NCI-H146 treated with DMSO at 0.1 percent for 48 hours (cell line): Measurements from ENCODE around the gene ACAA2.
"Not testable (repeated sequence)": the region's sequence is repeated elsewhere in the genome, so short reads cannot be mapped to it uniquely, and the experiment has no call there.

ENCODE experiments used
- DNase-seq: peaks from one replicate; lab custom pipeline; 2025; ENCODE audit not compliant: unreplicated experiment; lab: John Stamatoyannopoulos, UW

The ACAA2 gene

GRCh38 chr18:49813069-49813318 is 339 bp downstream of the ACAA2 start:
- DNase-seq = no peak

DNA sequence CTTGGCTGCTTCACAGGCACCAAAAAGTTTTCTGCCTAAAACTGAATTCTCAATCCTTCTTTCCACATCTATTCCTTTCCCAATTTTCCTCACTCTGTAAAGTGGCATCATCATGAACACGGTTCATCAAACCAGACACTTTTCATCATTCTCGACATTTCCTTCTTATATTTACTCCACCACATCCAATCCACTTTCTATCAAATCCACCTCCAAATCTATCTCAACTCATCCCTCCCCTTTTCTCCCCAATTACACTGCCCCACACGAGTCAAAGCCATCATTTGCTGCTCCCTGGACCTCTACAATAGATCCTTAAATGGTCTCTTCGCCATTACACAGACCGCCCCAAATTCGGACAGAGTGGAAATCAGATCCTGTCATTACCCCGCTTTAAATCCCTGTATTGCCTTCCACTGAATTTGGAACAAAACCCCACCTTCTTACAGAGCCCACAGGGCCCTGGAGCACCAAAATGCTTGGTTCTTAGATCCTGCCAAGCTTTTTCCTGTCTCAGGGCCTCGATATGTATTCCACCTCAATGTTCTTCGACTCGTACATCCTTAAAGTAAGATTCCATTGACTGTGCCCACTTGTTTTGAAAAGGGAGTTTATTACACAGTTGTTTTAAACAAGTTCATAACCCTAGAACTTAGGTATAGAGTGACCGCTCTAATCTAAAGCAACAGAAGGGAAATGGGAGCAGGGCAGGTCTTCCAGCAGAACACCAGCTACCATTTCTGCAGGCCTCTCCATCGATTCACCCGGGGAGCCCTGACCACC is 856 bp downstream of the ACAA2 start:
- peak; percentile 54 for DNase-seq

DNA sequence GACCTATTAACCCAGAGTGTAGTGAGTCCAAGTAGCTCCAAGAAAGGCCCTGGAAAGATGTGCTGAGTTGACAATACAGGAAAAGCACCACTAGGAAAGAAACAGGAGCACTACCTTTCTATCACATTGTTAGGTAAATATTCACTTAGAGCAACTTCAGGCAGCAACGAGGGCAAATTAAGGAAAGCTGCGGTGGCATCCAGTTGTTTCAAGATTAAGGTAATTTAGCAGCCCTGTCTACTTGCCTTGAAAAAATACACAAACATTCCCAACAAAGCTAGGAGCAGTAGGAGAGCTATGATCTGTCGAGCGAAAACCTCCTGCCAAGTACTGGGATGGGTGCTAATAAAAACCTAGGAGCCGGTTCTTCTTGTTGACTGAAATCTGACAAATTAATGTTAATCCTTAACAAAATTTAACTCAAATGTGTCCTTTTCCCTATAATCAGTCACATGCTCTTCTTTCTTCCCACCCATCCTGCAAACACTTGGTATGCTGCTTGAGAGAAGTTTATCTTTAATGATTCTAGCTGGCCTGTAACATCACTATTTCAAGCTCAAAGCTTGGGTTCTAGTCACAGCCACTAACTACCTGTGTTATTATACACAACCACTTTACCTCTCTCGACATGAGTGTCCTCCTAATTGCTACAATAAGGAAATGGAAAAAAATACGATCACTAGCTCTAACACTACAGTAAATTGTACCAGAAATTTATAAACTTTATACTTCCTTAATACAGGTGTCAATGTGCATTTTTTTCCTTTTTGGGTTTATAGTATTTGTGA is 2.0 kb downstream of the ACAA2 start:
- DNase-seq = no peak

- not testable (repeated sequence) for DNase-seq
Measured at GRCh38 chr18:49808553-49809191, 4.7 kb downstream of the ACAA2 start.

DNA sequence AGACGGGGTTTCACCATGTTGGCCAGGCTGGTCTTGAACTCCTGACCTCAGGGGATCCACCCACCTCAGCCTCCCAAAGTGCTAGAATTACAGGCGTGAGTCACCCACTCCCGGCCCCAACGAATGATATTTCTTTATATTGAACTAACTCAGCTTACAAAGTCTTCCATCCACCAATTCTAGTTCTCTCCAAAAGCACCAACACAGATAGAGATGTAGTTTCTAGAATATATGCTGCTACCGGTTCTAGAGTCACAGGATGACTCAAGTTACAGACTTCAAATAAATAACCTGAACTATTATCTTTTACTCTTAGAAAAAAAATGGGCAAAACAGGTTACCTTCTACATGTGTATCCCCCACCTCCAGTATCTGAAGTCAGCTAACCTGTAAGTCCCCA is 9.2 kb downstream of the ACAA2 start:
- DNase-seq = no peak

GRCh38 chr18:49802623-49803022 is 10.7 kb downstream of the ACAA2 start:
- no peak for DNase-seq

DNA sequence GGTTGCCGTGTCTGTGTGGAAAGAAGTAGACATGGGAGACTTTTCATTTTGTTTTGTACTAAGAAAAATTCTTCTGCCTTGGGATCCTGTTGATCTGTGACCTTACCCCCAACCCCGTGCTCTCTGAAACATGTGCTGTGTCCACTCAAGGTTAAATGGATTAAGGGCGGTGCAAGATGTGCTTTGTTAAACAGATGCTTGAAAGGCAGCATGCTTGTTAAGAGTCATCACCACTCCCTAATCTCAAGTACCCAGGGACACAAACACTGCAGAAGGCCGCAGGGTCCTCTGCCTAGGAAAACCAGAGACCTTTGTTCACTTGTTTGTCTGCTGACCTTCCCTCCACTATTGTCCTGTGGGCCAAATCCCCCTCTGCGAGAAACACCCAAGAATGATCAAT is 12.8 kb downstream of the ACAA2 start:
- DNase-seq = not testable (repeated sequence)

GRCh38 chr18:49799806-49800205 is 13.5 kb downstream of the ACAA2 start:
- DNase-seq = not testable (repeated sequence)

DNA sequence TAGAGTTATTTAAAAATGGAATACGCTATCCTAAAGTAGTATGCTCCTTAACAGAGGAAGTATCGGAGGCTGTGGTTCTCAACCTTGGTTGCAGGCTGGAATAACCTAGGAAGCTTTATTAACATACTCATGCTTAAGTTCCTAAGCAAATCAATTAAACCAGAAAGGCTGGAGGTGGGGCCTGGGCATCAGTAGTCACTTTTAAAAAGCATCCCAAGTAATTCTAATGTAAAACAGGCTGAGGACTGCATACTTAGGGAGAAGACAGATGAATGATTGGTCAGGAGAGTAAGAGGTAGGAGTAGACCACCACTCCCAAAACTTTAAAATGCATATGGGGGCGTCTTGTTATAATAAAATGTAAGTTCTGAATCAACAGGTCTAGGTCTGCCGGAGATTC is 15.3 kb downstream of the ACAA2 start:
- DNase-seq = no peak

DNA sequence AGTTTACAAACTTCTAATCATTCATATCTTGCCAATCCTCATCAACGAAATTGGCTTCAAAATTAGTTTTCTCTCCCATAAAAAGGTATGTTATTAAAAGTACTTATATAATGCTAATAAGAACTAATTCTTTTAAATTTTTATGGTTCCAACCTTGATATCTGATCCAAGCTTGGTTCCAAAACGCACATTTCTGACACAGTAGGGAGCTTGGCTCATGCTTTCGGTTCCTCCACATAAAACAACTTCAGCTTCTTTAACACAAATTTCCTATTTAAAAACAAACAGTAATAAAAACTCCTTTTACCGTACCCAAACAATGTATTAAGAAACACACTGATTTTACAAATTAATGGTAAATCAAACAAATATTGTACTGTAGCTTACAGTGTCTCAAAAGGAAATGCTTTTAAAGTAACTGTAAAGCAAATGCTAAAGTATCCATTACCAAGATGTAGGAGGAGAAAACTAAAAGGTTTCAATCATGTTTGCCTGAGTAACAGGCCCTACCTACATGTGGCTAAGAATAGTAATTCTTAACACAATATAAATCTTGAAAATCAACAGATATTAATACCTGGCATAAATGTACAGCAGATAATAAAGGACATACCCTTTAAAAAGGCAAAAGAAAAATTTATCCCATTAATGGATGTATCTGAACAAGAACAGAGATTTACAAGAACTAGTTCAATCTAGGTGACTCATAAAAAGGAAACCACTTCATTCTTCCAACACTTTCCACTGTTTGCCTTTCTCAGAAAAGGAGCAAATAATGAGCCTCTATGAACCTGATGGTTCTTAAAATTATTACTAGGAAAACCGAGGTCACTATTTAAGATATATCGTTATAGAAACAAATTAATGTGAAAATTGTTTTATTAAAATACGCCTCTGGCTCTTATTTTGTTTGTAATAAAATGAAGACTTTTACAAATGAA is 17.5 kb downstream of the ACAA2 start:
- DNase-seq = no peak

GRCh38 chr18:49794743-49795142 is 18.6 kb downstream of the ACAA2 start:
- DNase-seq = no peak

GRCh38 chr18:49789560-49790134 is 23.7 kb downstream of the ACAA2 start:
- DNase-seq = not testable (repeated sequence)

DNA sequence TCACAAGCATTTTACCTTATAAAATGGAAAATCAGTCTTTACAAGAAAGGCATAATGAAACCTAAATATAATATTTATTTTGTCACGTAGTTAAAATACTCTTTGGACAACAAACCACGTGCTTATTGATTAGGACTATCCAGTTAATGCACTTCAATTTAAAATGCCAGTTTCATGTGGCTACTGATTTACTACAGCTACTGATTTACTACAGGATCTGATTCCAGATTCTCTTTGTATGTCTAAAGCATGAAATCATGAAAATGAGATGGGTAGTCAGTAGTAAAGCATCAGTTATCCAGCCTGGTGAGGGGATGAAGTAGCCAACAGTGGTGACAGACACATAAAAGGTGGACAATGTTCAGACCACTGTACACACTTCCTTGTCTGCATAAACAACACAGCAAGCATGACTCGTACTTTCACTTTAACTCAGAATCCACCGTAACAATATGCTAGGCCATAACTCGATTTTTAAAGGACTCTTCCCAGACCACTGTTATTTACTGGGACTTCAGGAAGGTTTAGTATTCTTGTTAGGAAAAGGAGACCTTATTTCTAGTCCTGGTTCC is 24.9 kb downstream of the ACAA2 start:
- no peak for DNase-seq

GRCh38 chr18:49786019-49786720 is 27.2 kb downstream of the ACAA2 start:
- no peak for DNase-seq

- DNase-seq = no peak
Measured at GRCh38 chr18:49784427-49785185, 28.7 kb downstream of the ACAA2 start.

GRCh38 chr18:49783631-49784030 is 29.7 kb downstream of the ACAA2 start:
- not testable (repeated sequence) for DNase-seq

DNA sequence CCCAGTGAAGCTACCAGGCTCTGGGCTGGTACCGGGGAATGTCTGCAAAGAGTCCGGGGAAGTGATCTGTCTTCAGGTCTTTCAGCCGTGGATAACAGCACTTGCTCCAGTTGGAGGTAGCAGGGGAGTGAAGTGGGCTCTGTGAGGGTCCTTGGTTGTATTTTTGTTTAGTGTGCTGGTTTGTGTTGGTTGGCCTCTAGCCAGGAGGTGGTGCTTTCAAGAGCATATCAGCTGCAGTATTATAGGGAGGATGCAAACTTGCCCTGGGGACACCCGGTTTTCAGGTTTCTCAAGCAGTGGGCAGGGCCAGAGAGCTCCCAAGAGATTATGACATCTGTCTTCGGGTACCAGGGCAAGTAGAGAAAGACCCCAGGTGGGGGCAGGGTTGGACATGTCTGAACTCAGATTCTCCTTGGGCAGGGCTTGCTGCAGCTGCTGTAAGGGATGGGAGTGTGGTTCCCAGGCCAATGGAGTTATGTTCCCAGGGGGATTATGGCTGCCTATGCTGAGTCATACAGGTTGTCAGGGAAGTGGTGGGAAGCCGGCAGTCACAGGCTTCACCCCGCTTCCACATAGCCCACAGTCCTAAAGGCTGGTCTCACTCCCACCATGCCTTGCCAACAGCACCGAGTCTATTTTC is 34.4 kb downstream of the ACAA2 start:
- no peak for DNase-seq

GRCh38 chr18:49769047-49769728 is 44.1 kb downstream of the ACAA2 start:
- DNase-seq = no peak
